AG04450 (cell line): ENCODE measurements around the gene FLOT2. TPM values are rescaled to one million over a fixed set of nuclear protein-coding genes. Genes with fewer than 3 reads are reported as not detected.
"Not testable (repeated sequence)": the region's sequence is repeated elsewhere in the genome, so short reads cannot be mapped to it uniquely, and the experiment has no call there.

Experiments
- CTCF ChIA-PET: fragments of 300-600, 350-600 bp; formaldehyde crosslinking; extraction: SDS; loops from one replicate; lab custom pipeline; 2022; ENCODE audit warnings: antibody characterized with exemption, inconsistent platforms; lab: Charles Lee
- POLR2A ChIA-PET: fragments of 350-600 bp; formaldehyde crosslinking; extraction: SDS; loops from one replicate; lab custom pipeline; 2021; ENCODE audit warnings: antibody characterized with exemption, inconsistent platforms; lab: Yijun Ruan, JAX
- DNase-seq: peaks from one replicate; pipeline ENCODE4 v3.0.0-alpha.2; 2011; ENCODE audit warnings: low read depth, low spot score
- H3K27ac ChIP-seq: one replicate; pipeline ENCODE4 v1.5.1; 2012; ENCODE audit warnings: low read depth, low read length, control low read depth
- H3K27me3 ChIP-seq: one replicate; pipeline ENCODE4 v1.6.0; 2012; ENCODE audit warnings: low read length; ENCODE audit not compliant: control insufficient read depth, insufficient read depth
- H3K4me3 ChIP-seq: 2 replicates; pipeline ENCODE4 v1.5.1; 2011; ENCODE audit warnings: mild to moderate bottlenecking, low read depth, low read length, control low read depth
- H3K9me3 ChIP-seq: 2 replicates; pipeline ENCODE4 v1.5.1; 2012; ENCODE audit warnings: low read length; ENCODE audit not compliant: control insufficient read depth, insufficient read depth
- polyA plus RNA-seq: library from polyadenylated mRNA; depleted of rRNA; stranded (reverse); fragments of >200 nt; gene quantifications from 2 replicates; pipeline ENCODE4 v1.2.3, GENCODE V29; 2011
- TF ChIP-seq, protein P1 (sequence below): IDR thresholded peaks from 2 replicates; pipeline ENCODE4 v1.5.1; 2011; ENCODE audit warnings: low read depth, low read length, control low read depth, inconsistent platforms

Gene FLOT2
- polyA plus RNA-seq, 1 experiment = 80.5 TPM

DNA sequence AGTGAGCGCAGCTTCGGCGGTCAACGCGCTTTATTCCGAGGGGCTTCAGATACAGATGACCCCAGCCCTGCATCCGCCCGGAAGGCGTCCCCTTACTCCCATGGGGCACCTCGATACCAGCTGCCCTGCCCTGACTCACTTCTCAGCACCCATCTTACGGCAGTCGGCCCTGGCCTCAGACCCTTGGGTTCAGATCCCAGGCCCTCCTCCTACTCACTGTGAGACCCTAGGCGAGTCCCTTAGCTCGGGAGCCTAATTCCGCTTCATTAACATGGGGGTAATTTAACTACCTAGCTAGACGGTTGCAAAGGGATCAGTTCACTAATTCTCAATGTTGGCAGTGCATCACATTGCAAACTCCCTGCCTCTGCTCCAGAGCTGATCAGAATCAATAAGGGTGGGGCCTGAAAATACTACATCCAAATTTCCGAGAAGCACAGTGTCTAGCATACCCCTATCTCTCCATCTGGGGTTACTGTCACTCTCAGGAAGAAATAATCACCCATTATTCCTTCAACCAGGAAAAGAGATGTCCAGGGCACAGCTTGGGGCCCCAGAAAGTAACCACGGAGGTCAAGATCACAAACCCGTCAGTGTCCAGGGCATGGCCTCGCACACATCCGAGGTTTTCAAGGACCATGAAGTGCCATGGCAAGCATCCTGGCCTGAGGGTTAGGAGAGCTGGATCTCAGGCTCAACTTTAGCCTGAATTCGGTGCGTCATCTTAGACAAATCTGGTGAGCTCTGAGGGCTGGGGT, 415 bp upstream of the FLOT2 start:
- ChIA-PET CTCF (interaction anchor here (1.5 to 5.4 kb wide), 2 partner anchors 19 to 134 kb away, joined by 4 to 46 read pairs; no protein-coding TSS in a partner anchor), POLR2A (interaction anchor here (0.6 to 1.8 kb wide), 5 partner anchors 31 to 178 kb away, joined by 3 to 9 read pairs (median 3); partner anchors contain the start of genes RPL23A and TLCD1)
- Histone ChIP-seq H3K9me3 (peaks cover 5% of the 10 kb centered on the region; the same call in 1 of the 2 replicates), H3K27ac (no peak overlapping the region), H3K27me3 (no peaks in the 10 kb centered on the region), H3K4me3 (peak overlapping the region; percentile 83)
- DNase-seq = no peak
- TF ChIP-seq, protein P1, sequence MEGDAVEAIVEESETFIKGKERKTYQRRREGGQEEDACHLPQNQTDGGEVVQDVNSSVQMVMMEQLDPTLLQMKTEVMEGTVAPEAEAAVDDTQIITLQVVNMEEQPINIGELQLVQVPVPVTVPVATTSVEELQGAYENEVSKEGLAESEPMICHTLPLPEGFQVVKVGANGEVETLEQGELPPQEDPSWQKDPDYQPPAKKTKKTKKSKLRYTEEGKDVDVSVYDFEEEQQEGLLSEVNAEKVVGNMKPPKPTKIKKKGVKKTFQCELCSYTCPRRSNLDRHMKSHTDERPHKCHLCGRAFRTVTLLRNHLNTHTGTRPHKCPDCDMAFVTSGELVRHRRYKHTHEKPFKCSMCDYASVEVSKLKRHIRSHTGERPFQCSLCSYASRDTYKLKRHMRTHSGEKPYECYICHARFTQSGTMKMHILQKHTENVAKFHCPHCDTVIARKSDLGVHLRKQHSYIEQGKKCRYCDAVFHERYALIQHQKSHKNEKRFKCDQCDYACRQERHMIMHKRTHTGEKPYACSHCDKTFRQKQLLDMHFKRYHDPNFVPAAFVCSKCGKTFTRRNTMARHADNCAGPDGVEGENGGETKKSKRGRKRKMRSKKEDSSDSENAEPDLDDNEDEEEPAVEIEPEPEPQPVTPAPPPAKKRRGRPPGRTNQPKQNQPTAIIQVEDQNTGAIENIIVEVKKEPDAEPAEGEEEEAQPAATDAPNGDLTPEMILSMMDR = no peak

DNA sequence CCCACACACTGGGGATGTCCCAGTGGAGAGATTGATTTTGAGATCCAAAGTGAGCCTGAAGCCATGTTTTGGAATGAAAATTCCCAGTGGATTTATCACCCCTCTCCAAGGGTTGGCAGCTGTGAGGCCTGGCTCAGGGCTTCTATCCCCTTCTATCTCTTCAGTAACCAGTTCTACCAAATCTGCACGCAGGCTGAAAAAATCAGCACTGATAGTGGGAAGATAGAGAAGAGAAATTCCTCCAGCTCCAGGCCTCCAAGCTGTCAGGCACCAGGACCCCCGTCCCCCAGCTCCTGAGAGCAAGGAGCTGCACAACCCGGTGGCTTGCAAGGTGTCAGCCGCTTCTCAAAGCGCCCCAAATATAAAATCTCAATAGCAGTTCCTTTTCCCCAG, 1.0 kb downstream of the FLOT2 start:
- POLR2A ChIA-PET = interaction anchor here (0.6 kb wide), 2 partner anchors 49 to 162 kb away, joined by 3 read pairs; no protein-coding TSS in a partner anchor
- Histone ChIP-seq H3K9me3 (peaks cover 5% of the 10 kb centered on the region; the same call in 1 of the 2 replicates), H3K27me3 (no peaks in the 10 kb centered on the region), H3K4me3 (peak overlapping the region; percentile 83), H3K27ac (no peak overlapping the region)
- TF ChIP-seq, protein P1 = no peak
- CTCF ChIA-PET = interaction anchor here (0.7 to 5.4 kb wide), 2 partner anchors 133 to 169 kb away, joined by 3 to 46 read pairs; no protein-coding TSS in a partner anchor
- no peak for DNase-seq

DNA sequence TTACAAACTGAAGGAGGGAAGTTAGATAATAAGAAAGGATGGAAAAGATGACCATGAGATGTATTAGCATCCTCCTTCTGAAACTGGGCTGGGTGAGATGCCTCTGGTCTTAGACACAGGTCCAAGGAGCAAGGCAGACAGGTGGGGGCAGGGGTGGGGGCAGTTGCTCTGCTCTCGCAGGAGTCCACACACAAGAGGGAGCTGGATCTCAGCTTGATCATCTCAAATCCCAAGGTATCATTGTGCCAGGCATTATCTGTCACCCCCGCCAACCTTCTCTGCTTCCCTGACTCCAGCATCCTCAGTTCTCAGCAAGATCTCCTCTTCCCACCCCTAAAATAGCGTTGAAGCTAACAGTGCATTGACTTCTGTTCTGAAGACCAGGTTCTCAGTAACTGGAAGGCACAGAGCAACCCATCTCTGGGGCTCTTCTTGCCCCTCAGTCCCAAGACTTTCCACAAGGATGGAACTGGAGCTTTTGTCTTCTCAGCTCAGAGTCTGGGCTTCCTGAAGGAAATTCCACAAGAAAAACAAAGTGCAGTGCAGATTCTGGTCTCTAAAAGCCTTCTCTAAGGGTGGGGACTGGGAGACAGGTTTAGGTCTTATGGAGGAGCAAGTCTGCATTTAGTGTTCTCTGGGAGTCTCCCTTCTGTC, 1.6 kb downstream of the FLOT2 start:
- TF ChIP-seq, protein P1 = no peak

DNA sequence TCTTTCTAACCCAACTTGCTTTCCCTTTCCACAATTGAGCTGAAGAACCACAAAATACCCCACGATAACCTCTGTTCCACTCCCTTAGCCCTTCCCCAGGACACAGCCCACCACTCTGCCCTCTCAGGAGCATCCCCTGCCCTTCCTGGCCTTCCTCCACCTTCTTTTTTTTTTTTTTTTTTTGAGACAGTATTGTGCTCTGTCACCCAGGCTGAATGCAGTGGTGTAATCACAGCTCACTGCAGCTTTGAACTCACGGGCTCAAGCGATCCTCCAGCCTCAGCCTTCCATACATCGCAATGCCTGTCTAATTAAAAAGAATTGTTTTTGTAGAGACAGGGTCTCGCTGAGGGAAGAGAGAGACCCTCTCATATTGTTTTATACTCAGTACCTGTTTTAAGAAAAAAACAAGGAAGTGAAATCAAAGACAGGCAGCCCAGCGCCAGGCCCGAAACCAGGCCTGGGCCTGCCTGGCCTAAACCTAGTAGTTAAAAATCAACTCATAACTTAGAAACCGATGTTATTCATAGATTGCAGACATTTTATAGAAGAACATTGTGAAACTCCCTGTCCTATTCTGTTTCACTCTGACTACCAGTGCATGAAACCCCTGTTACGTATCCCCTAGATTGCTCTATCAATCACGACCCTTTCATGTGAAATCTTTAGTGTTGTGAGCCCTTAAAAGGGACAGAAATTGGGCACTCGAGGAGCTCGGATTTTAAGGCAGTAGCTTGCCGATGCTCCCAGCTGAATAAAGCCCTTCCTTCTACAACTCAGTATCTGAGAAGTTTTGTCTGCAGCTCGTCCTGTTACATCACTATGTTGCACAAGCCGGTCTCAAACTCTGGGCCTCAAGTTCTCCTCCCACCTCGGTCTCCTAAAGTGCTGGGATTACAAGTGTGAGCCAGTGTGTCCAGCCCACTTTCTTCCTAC, 4.0 kb downstream of the FLOT2 start:
- DNase-seq, H3K27me3 ChIP-seq, H3K4me3 ChIP-seq, H3K27ac ChIP-seq, H3K9me3 ChIP-seq: not testable (repeated sequence)
- ChIA-PET POLR2A (interaction anchor here (0.8 to 1.1 kb wide), 2 partner anchors 15 to 29 kb away, joined by 3 to 5 read pairs; no protein-coding TSS in a partner anchor), CTCF (interaction anchor here (1.1 to 1.7 kb wide), 3 partner anchors 130 to 166 kb away, joined by 3 to 8 read pairs (median 5); no protein-coding TSS in a partner anchor)

More for the DNA sequence above, 1.6 kb downstream of the FLOT2 start:
- Histone ChIP-seq H3K27ac (no peak overlapping the region), H3K9me3 (peaks cover 5% of the 10 kb centered on the region; the same call in 1 of the 2 replicates), H3K4me3 (peak overlapping the region; percentile 83), H3K27me3 (no peaks in the 10 kb centered on the region)
- no peak for DNase-seq
- CTCF ChIA-PET = interaction anchor here (0.7 to 5.4 kb wide), 2 partner anchors 132 to 169 kb away, joined by 3 to 46 read pairs; no protein-coding TSS in a partner anchor
- POLR2A ChIA-PET = interaction anchor here (0.6 kb wide), 1 partner anchor 163 kb away, joined by 3 read pairs; no protein-coding TSS in a partner anchor
